Keratinocyte (primary cell): ENCODE data around the gene SEMA3D. TPM values are rescaled to one million over a fixed set of nuclear protein-coding genes. Genes with fewer than 3 reads are reported as not detected.

Source experiments
- DNase-seq: peaks from one replicate; pipeline ENCODE4 v3.0.0-alpha.2; 2011; ENCODE audit warnings: low read depth, missing footprints, low spot score
- FAIRE-seq: peaks from 2 replicates; lab custom pipeline; 2011; peaks lifted over from hg19 to GRCh38; lab: Jason Lieb, UNC
- H2AFZ ChIP-seq: 2 replicates; pipeline ENCODE4 v1.6.0; 2012; ENCODE audit warnings: low read length, control low read depth, inconsistent platforms; ENCODE audit not compliant: control insufficient read depth
- H3K27ac ChIP-seq: 2 replicates; pipeline ENCODE4 v1.5.1; 2011; ENCODE audit warnings: low read length; ENCODE audit not compliant: control insufficient read depth, insufficient read depth
- H3K27me3 ChIP-seq: 3 replicates; pipeline ENCODE4 v1.6.0; 2011; ENCODE audit warnings: low read length; ENCODE audit not compliant: control insufficient read depth, insufficient read depth; ENCODE audit errors: extremely low read depth
- H3K36me3 ChIP-seq, 2 experiments: 2 replicates in 1 of 2; 3 replicates in 1 of 2; pipeline ENCODE4 v1.5.1; 2011; ENCODE audit warnings: low read length in 2 of 2, mild to moderate bottlenecking in 1 of 2; ENCODE audit not compliant: control insufficient read depth in 2 of 2, insufficient read depth in 2 of 2; ENCODE audit errors: extremely low read depth in 1 of 2
- H3K4me1 ChIP-seq: 3 replicates; pipeline ENCODE4 v1.5.1; 2011; ENCODE audit warnings: low read length; ENCODE audit not compliant: control insufficient read depth, insufficient read depth; ENCODE audit errors: extremely low read depth
- H3K4me2 ChIP-seq: 3 replicates; pipeline ENCODE4 v1.6.0; 2011; ENCODE audit warnings: low read depth, low read length; ENCODE audit not compliant: control insufficient read depth, insufficient read depth; ENCODE audit errors: extremely low read depth
- H3K4me3 ChIP-seq, 3 experiments: fragments of 200-600 bp in 1 of 3; sonication (generic) in 1 of 3; 2 replicates in 2 of 3; 3 replicates in 1 of 3; pipeline ENCODE4 v1.5.1; 2011 to 2016; ENCODE audit warnings: low read length in 3 of 3, mild to moderate bottlenecking in 3 of 3, control low read depth in 2 of 3, inconsistent platforms in 1 of 3, low read depth in 1 of 3, mixed read lengths in 1 of 3, mixed run types in 1 of 3, moderate library complexity in 1 of 3; ENCODE audit not compliant: control insufficient read depth in 2 of 3, insufficient read depth in 2 of 3; ENCODE audit errors: extremely low read depth in 1 of 3
- H3K79me2 ChIP-seq: 2 replicates; pipeline ENCODE4 v1.6.0; 2012; ENCODE audit warnings: low read length; ENCODE audit not compliant: control insufficient read depth, insufficient read depth
- H3K9ac ChIP-seq: 3 replicates; pipeline ENCODE4 v1.6.0; 2011; ENCODE audit warnings: low read length; ENCODE audit not compliant: control insufficient read depth, insufficient read depth; ENCODE audit errors: extremely low read depth
- H3K9me1 ChIP-seq: 3 replicates; pipeline ENCODE4 v1.6.0; 2011; ENCODE audit warnings: low read length; ENCODE audit not compliant: control insufficient read depth, insufficient read depth; ENCODE audit errors: extremely low read depth
- H3K9me3 ChIP-seq: 2 replicates; pipeline ENCODE4 v1.5.1; 2012; ENCODE audit warnings: low read depth, low read length; ENCODE audit not compliant: control insufficient read depth
- H4K20me1 ChIP-seq: 3 replicates; pipeline ENCODE4 v1.6.0; 2011; ENCODE audit warnings: low read length; ENCODE audit not compliant: control insufficient read depth, insufficient read depth; ENCODE audit errors: extremely low read depth
- EZH2 ChIP-seq: IDR thresholded peaks from one replicate; pipeline ENCODE4 v1.6.1; 2012; ENCODE audit warnings: inconsistent platforms, mild to moderate bottlenecking, low read length, moderate library complexity
- dilution Hi-C: fragments of 300-500 bp; cut with MboI; formaldehyde crosslinking; loops from one replicate; pipeline ENCODE4 v1.7.0; 2020; ENCODE audit warnings: low sequenced_read_pairs; ENCODE audit not compliant: extremely low pct_ligation_motif_present
- polyA plus RNA-seq, 5 experiments: library from polyadenylated mRNA; depleted of rRNA in 3 of 5; stranded (reverse) in 3 of 5; stranded (forward) in 1 of 5; unstranded in 1 of 5; fragments of >200 nt; gene quantifications; 1 replicate in 1 of 5; 2 replicates in 3 of 5; 3 replicates in 1 of 5; pipeline versions ENCODE4 v1.2.1 to v1.2.3, GENCODE V29; 2011 to 2012; ENCODE audit warnings: missing spikeins in 2 of 5, low read depth in 1 of 5, low replicate concordance in 1 of 5
- TF ChIP-seq, protein P1 (sequence below), 3 experiments: IDR thresholded peaks in 1 of 3; conservative IDR thresholded peaks in 1 of 3; optimal IDR thresholded peaks in 1 of 3; 2 replicates in 2 of 3; 3 replicates in 1 of 3; pipeline versions ENCODE3 to v1.5.1; 2011; ENCODE audit warnings: low read length in 3 of 3, mild to moderate bottlenecking in 3 of 3, moderate library complexity in 2 of 3, control low read depth in 1 of 3, inconsistent platforms in 1 of 3; ENCODE audit not compliant: insufficient read depth in 2 of 3; ENCODE audit errors: extremely low read depth in 1 of 3

Gene SEMA3D
- polyA plus RNA-seq, 1 donor (not counting 4 experiments of a cell fraction or from before 2014, with no cell fraction given), result 5.2 TPM

DNA sequence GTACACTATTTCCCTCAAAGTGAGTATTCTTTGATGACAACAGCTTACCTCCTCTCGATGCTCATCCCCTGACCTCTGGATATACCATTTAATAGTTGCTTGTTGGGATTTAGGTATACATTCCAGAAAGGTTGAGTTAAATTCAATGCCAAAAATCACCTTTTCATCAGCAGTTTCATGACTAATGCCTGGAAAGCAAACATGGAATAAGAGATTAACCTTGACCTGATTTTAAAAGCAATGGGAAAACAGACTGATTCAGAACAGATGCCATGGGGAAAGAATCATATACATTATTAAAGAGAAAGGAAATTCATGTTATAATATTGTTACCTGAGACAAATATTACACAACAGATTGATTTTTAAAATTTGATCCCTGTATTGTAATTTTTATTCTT is 180.1 kb downstream of the SEMA3D start:
- no peaks in the 10 kb centered on the region for H3K9me1 ChIP-seq
- no peaks in the 10 kb centered on the region for H4K20me1 ChIP-seq
- no peak overlapping the region for H2AFZ ChIP-seq
- no peaks in the 10 kb centered on the region for H3K79me2 ChIP-seq
- H3K4me1 ChIP-seq, result no peaks in the 10 kb centered on the region
- no peak for DNase-seq
- no peak for FAIRE-seq
- dilution Hi-C loops, result loop anchor here (25.0 kb wide), 1 partner anchor 1069 kb away; no protein-coding TSS in a partner anchor
- no peak overlapping the region for H3K4me2 ChIP-seq
- H3K27ac ChIP-seq, result no peak overlapping the region
- TF ChIP-seq EZH2, result no peak
- TF ChIP-seq, protein P1, sequence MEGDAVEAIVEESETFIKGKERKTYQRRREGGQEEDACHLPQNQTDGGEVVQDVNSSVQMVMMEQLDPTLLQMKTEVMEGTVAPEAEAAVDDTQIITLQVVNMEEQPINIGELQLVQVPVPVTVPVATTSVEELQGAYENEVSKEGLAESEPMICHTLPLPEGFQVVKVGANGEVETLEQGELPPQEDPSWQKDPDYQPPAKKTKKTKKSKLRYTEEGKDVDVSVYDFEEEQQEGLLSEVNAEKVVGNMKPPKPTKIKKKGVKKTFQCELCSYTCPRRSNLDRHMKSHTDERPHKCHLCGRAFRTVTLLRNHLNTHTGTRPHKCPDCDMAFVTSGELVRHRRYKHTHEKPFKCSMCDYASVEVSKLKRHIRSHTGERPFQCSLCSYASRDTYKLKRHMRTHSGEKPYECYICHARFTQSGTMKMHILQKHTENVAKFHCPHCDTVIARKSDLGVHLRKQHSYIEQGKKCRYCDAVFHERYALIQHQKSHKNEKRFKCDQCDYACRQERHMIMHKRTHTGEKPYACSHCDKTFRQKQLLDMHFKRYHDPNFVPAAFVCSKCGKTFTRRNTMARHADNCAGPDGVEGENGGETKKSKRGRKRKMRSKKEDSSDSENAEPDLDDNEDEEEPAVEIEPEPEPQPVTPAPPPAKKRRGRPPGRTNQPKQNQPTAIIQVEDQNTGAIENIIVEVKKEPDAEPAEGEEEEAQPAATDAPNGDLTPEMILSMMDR (optimal IDR thresholded peaks at IDR 0.05 in 1 of 3, IDR thresholded peaks at IDR 0.05 in 1 of 3, conservative IDR thresholded peaks at IDR 0.05 in 1 of 3; ENCODE audit: extremely low read depth in 1 of 3, insufficient read depth in 2 of 3, low read length in 3 of 3), result no peak
- no peak overlapping the region for H3K9ac ChIP-seq
- no peak overlapping the region for H3K4me3 ChIP-seq
- H3K27me3 ChIP-seq, result no peaks in the 10 kb centered on the region
- no peaks in the 10 kb centered on the region for H3K9me3 ChIP-seq
- H3K36me3 ChIP-seq, result no peaks in the 10 kb centered on the region

DNA sequence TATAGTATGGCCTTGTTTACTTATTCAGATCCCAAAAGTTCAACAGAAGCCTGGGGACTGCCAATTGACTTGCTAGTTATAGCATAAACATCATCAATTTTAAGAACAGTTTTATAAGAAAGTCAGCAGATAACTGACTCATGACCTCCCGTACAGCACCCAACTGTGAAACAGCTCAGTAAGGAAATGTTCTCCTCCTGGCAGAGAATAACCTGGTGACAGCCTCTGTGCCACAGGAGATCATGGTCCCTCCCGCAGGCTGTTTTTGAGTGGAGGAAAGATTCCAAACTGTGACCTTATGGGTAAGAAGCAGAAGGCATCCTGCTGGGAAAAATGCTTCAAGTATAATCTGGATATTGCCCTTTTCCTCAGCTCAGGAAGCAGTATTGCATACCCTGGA is 182.5 kb downstream of the SEMA3D start:
- Histone ChIP-seq H3K4me3 (no peak overlapping the region), H3K79me2 (no peaks in the 10 kb centered on the region), H3K27ac (no peak overlapping the region), H3K36me3 (no peaks in the 10 kb centered on the region), H3K27me3 (no peaks in the 10 kb centered on the region), H2AFZ (no peak overlapping the region), H3K9me3 (no peaks in the 10 kb centered on the region), H3K4me1 (no peaks in the 10 kb centered on the region), H4K20me1 (no peaks in the 10 kb centered on the region), H3K9me1 (no peaks in the 10 kb centered on the region), H3K9ac (no peak overlapping the region), H3K4me2 (no peak overlapping the region)
- FAIRE-seq, result no peak
- no peak for DNase-seq
- dilution Hi-C loops, result loop anchor here (25.0 kb wide), 1 partner anchor 1067 kb away; no protein-coding TSS in a partner anchor
- no peak for TF ChIP-seq EZH2
- TF ChIP-seq, protein P1 (optimal IDR thresholded peaks at IDR 0.05 in 1 of 3, IDR thresholded peaks at IDR 0.05 in 1 of 3, conservative IDR thresholded peaks at IDR 0.05 in 1 of 3; ENCODE audit: extremely low read depth in 1 of 3, insufficient read depth in 2 of 3, low read length in 3 of 3), result no peak
